Measurements from ENCODE around the gene KRT74. TPM values are rescaled to one million over a fixed set of nuclear protein-coding genes. Genes with fewer than 3 reads are reported as not detected.

The KRT74 gene
- total RNA-seq, 1 experiment from 2014 or later: not detected

DNA sequence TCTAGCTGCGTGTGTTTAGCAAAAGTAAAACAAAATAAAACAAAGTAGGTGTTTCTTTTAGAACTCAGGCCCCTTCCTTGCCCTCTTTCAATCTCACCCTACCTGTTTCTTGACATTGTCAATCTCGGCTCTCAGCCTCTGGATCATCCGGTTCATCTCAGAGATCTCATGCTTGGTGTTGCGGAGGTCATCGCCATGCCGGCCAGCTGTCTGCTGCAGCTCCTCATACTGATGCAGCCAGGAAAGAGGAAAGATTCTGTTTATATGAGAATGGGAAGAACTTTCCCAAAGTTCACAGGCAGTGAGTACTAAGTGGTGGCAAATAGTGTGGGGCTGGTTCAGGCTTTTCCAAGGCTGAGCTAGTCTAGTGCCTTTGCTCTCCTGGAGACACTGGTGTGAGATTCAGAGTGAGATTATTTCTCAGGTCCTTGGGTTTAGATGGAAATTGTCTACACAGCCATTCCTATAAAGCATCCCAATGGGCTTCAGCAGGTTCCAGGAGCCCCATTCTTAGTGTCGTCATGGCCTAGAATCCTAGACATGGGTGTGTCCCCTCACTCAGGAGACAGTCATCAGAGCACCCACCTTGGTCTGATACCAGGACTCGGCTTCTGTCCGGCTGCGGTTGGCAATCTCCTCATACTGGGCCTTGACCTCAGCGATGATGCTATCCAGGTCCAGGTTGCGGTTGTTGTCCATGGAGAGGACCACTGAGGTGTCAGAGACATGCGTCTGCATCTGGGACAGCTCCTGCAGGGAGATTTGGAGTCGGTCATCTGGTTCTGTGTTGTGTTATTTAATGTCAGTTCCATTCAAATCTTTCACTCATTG, 56.4 kb downstream of the KRT74 start:
- intact Hi-C loops (cut with micrococcal nuclease; ENCODE audit: unreplicated experiment): no loop called here
- Histone ChIP-seq H3K27ac (ENCODE audit: low read length) (no peak overlapping the region), H3K4me1 (ENCODE audit: control insufficient read depth, insufficient read depth, low read length) (peaks cover 8% of the 10 kb centered on the region; the same call in 1 of the 2 replicates), H3K27me3 (ENCODE audit: control insufficient read depth, insufficient read depth, low read length) (no peaks in the 10 kb centered on the region), H3K4me3 (ENCODE audit: low read depth in 2 of 2, low read length in 2 of 2) (no peak overlapping the region), H3K36me3 (ENCODE audit: control insufficient read depth, insufficient read depth, low read length) (no peaks in the 10 kb centered on the region), H3K9me3 (ENCODE audit: control insufficient read depth, insufficient read depth, low read depth, low read length) (no peaks in the 10 kb centered on the region)
- TF ChIP-seq SIN3A (IDR thresholded peaks at IDR 0.05; ENCODE audit: borderline replicate concordance, insufficient read depth, low read depth, low read length) (no peak), POLR2AphosphoS5 (IDR thresholded peaks at IDR 0.05; ENCODE audit: low read depth, low read length) (no peak), TCF7L2 (IDR thresholded peaks at IDR 0.05; ENCODE audit: low read depth, low read length) (no peak)
- TF ChIP-seq, protein P1, sequence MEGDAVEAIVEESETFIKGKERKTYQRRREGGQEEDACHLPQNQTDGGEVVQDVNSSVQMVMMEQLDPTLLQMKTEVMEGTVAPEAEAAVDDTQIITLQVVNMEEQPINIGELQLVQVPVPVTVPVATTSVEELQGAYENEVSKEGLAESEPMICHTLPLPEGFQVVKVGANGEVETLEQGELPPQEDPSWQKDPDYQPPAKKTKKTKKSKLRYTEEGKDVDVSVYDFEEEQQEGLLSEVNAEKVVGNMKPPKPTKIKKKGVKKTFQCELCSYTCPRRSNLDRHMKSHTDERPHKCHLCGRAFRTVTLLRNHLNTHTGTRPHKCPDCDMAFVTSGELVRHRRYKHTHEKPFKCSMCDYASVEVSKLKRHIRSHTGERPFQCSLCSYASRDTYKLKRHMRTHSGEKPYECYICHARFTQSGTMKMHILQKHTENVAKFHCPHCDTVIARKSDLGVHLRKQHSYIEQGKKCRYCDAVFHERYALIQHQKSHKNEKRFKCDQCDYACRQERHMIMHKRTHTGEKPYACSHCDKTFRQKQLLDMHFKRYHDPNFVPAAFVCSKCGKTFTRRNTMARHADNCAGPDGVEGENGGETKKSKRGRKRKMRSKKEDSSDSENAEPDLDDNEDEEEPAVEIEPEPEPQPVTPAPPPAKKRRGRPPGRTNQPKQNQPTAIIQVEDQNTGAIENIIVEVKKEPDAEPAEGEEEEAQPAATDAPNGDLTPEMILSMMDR (IDR thresholded peaks at IDR 0.05): no peak
- TF ChIP-seq, protein P2, sequence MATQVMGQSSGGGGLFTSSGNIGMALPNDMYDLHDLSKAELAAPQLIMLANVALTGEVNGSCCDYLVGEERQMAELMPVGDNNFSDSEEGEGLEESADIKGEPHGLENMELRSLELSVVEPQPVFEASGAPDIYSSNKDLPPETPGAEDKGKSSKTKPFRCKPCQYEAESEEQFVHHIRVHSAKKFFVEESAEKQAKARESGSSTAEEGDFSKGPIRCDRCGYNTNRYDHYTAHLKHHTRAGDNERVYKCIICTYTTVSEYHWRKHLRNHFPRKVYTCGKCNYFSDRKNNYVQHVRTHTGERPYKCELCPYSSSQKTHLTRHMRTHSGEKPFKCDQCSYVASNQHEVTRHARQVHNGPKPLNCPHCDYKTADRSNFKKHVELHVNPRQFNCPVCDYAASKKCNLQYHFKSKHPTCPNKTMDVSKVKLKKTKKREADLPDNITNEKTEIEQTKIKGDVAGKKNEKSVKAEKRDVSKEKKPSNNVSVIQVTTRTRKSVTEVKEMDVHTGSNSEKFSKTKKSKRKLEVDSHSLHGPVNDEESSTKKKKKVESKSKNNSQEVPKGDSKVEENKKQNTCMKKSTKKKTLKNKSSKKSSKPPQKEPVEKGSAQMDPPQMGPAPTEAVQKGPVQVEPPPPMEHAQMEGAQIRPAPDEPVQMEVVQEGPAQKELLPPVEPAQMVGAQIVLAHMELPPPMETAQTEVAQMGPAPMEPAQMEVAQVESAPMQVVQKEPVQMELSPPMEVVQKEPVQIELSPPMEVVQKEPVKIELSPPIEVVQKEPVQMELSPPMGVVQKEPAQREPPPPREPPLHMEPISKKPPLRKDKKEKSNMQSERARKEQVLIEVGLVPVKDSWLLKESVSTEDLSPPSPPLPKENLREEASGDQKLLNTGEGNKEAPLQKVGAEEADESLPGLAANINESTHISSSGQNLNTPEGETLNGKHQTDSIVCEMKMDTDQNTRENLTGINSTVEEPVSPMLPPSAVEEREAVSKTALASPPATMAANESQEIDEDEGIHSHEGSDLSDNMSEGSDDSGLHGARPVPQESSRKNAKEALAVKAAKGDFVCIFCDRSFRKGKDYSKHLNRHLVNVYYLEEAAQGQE (IDR thresholded peaks at IDR 0.05; ENCODE audit: insufficient read depth in 1 of 2, low read depth in 2 of 2, low read length in 1 of 2): no peak
- no TSS peak for BruUV-seq (replicated peaks)
- ChIA-PET POLR2A (no interaction called here), CTCF (no interaction called here)
- ATAC-seq (no peak), DNase-seq (ENCODE audit: low read depth, low spot score) (no peak)
- in situ Hi-C loops (cut with HindIII; ENCODE audit: low pct_unique_long_range_greater_than_20kb, low sequenced_read_pairs): no loop called here

DNA sequence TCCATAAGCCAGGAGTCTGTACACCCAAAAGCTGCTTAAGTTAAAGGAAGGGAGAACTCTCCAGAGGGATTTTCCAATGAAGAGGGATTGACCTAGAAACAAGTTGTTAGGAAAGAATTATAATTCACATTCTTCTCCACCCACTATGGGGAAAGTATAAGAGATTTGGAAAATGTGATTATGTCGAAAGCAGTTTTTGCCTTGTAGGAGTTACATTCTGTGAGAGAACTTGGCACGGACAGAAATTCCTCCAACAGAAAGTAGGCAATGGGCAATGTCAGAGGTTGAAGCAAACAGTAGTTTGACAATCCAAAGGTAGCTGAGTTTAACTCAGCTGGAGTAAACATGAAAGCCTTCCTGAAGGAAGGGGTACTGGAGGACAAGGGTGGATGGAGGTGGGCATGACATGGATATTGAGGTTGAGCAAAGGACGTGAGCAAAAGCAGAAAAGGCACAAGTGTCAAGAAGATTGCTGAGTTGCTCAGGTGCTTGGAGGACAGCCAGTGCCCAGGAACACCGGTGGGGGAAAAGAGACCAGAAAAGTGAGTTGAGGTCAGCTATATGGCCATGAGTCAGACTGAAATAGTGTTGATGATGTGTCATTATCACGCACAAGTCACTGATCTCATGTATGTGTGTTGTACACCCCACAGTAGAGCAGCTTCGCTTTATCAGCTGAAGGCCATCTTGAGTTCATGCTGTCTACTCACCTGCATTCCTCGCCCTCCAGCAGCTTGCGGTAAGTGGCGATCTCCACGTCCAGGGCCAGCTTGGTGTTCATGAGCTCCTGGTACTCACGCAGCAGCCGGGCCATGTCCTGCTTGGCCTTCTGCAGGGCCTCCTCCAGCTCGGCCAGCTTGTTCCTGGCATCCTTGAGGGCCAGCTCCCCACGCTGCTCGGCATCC, 57.5 kb downstream of the KRT74 start:
- TF ChIP-seq TCF7L2 (IDR thresholded peaks at IDR 0.05; ENCODE audit: low read depth, low read length) (no peak), SIN3A (IDR thresholded peaks at IDR 0.05; ENCODE audit: borderline replicate concordance, insufficient read depth, low read depth, low read length) (no peak), POLR2AphosphoS5 (IDR thresholded peaks at IDR 0.05; ENCODE audit: low read depth, low read length) (no peak)
- TF ChIP-seq, protein P1 (IDR thresholded peaks at IDR 0.05): no peak
- TF ChIP-seq, protein P2 (IDR thresholded peaks at IDR 0.05; ENCODE audit: insufficient read depth in 1 of 2, low read depth in 2 of 2, low read length in 1 of 2): no peak
- intact Hi-C loops (cut with micrococcal nuclease; ENCODE audit: unreplicated experiment): no loop called here
- no peak overlapping the region for H3K4me3 ChIP-seq (ENCODE audit: low read depth in 2 of 2, low read length in 2 of 2)
- in situ Hi-C loops (cut with HindIII; ENCODE audit: low pct_unique_long_range_greater_than_20kb, low sequenced_read_pairs): no loop called here
- DNase-seq (ENCODE audit: low read depth, low spot score) (no peak), ATAC-seq (no peak)
- H3K4me1 ChIP-seq (ENCODE audit: control insufficient read depth, insufficient read depth, low read length): peaks cover 2% of the 10 kb centered on the region; the same call in 1 of the 2 replicates
- no peaks in the 10 kb centered on the region for H3K36me3 ChIP-seq (ENCODE audit: control insufficient read depth, insufficient read depth, low read length)
- peaks cover 3% of the 10 kb centered on the region; the same call in 1 of the 2 replicates for H3K9me3 ChIP-seq (ENCODE audit: control insufficient read depth, insufficient read depth, low read depth, low read length)
- BruUV-seq (replicated peaks): no TSS peak
- POLR2A ChIA-PET: no interaction called here
- no peaks in the 10 kb centered on the region for H3K27me3 ChIP-seq (ENCODE audit: control insufficient read depth, insufficient read depth, low read length)
- H3K27ac ChIP-seq (ENCODE audit: low read length): no peak overlapping the region
- CTCF ChIA-PET: interaction anchor here (0.5 kb wide), 1 partner anchor 356 kb away, joined by 8 read pairs; no protein-coding TSS in a partner anchor
